Astrocyte of the spinal cord (primary cell): Measurements from ENCODE around the gene HOXD3.

ENCODE experiments used
- DNase-seq: peaks from one replicate; pipeline ENCODE4 v3.0.0; 2011; ENCODE audit warnings: low read depth, low spot score
- H3K4me3 ChIP-seq: 2 replicates; pipeline ENCODE4 v1.5.1; 2011; ENCODE audit warnings: low read depth, mild to moderate bottlenecking, low read length, moderate library complexity
- in situ Hi-C: cut with HindIII; loops from 2 replicates; pipeline ENCODE4 v1.10.0; 2017; ENCODE audit warnings: low sequenced_read_pairs
- TF ChIP-seq, protein P1 (sequence below): IDR thresholded peaks from 2 replicates; pipeline ENCODE4 v1.5.1; 2012; ENCODE audit warnings: low read depth, mild to moderate bottlenecking, low read length, inconsistent platforms

HOXD3 gene

DNA sequence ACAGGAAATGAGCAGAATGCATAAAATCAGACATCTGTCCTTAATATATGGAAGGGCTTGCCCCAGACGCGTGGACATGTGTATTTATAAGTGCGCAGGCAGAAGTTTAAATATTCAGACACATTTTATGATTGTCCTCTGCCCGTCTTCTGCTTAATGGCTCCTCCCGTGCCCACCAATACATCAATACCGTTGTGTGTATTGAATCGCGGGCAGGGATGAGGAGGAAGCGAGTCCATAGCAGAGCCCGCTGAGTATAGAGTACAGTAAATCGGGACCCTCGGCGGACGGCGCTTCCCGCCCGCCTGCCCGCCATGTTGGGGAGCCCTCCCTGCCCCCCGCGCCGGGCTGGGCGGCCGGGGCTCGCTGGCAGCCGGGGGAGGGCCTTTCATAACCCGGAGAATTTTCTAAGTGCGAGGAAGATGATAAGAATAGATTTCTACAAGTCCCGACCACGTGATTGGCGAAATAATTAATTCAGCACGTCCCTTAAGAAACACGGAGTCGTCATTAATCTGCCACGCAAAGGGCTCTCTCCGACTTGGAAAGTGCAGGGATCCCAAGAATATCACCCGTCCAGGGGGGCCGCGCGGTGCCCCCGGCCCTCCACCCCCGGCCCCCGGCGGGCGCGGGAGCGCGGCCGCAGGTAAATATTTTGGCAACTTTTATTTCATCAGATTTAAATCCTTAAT is at the start of gene HOXD3:
TSS of gene HOXD3 (plus strand) at position 501 of the 692 bp plus-strand sequence. CDS start 11,808 bp downstream, outside the sequence.
- peak within 1 kb of the TSS; percentile 32 for H3K4me3 ChIP-seq
- TF ChIP-seq, protein P1, sequence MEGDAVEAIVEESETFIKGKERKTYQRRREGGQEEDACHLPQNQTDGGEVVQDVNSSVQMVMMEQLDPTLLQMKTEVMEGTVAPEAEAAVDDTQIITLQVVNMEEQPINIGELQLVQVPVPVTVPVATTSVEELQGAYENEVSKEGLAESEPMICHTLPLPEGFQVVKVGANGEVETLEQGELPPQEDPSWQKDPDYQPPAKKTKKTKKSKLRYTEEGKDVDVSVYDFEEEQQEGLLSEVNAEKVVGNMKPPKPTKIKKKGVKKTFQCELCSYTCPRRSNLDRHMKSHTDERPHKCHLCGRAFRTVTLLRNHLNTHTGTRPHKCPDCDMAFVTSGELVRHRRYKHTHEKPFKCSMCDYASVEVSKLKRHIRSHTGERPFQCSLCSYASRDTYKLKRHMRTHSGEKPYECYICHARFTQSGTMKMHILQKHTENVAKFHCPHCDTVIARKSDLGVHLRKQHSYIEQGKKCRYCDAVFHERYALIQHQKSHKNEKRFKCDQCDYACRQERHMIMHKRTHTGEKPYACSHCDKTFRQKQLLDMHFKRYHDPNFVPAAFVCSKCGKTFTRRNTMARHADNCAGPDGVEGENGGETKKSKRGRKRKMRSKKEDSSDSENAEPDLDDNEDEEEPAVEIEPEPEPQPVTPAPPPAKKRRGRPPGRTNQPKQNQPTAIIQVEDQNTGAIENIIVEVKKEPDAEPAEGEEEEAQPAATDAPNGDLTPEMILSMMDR, result no peak
- in situ Hi-C loops, result no loop called here
- no peak for DNase-seq

DNA sequence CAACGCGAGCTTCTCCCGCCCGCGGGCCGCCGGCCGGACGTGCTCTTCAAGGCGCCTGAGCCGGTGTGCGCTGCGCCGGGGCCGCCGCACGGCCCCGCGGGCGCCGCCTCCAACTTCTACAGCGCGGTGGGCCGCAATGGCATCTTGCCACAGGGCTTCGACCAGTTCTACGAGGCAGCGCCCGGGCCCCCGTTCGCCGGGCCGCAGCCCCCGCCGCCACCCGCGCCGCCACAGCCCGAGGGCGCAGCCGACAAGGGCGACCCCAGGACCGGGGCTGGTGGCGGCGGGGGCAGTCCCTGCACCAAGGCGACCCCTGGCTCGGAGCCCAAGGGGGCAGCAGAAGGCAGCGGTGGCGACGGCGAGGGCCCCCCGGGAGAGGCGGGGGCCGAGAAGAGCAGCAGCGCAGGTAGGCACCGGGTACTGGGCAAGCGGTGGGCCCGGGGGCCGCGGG is 49.4 kb upstream of the HOXD3 start:
- no peak overlapping the region for H3K4me3 ChIP-seq
- TF ChIP-seq, protein P1, result no peak
- in situ Hi-C loops, result no loop called here
- no peak for DNase-seq

DNA sequence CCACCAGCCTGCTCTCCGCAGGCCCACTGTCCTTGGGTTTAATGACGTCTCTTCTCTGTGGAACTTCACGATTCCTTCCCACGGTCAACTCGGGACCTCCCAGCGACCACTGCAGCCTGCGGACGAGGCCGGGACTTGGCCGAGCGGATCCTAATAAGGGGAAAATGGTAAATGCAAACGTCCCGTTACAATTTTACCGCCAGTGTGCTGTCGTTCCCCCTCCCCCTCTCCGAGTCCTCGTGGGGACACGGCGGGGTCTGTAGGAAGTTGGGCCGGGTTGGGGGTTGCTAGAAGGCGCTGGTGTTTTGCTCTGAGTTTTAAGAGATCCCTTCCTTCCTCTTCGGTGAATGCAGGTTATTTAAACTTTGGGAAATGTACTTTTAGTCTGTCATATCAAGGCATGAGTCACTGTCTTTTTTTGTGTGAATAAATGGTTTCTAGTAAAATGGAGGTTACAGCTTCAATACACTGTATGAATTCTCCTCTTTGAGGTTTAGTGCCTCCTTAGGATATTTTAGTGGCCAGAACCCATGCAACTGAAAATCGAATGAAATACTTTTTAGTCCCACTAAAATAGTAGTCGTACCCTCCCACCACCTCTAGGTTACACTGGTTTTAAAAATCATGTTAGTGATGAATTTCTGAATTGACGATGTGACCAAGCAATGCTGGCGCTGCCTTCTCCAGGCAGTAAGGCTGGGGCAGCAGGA is 47.8 kb upstream of the HOXD3 start:
- TF ChIP-seq, protein P1, result no peak
- no peak overlapping the region for H3K4me3 ChIP-seq
- in situ Hi-C loops, result no loop called here
- DNase-seq, result no peak

DNA sequence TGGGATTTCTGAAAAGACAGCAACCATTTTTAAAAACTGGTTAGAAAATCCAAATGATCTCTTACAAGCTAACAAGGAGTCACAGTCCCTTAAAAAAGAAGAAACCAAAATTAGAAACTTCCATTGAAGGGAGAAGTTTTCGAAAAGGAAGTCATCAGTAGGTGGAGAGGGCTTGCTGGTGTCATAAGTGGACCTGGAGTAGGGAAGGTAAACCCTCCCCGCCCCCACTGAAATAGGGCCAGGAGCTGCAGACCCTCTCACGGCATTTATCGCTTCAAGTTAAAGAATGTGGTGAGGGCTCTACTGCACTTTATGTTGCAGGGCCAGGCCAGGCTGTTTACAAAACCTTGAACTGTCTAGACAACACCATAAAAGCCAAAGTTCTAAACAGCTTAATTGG is 47.2 kb upstream of the HOXD3 start:
- TF ChIP-seq, protein P1, result no peak

DNA sequence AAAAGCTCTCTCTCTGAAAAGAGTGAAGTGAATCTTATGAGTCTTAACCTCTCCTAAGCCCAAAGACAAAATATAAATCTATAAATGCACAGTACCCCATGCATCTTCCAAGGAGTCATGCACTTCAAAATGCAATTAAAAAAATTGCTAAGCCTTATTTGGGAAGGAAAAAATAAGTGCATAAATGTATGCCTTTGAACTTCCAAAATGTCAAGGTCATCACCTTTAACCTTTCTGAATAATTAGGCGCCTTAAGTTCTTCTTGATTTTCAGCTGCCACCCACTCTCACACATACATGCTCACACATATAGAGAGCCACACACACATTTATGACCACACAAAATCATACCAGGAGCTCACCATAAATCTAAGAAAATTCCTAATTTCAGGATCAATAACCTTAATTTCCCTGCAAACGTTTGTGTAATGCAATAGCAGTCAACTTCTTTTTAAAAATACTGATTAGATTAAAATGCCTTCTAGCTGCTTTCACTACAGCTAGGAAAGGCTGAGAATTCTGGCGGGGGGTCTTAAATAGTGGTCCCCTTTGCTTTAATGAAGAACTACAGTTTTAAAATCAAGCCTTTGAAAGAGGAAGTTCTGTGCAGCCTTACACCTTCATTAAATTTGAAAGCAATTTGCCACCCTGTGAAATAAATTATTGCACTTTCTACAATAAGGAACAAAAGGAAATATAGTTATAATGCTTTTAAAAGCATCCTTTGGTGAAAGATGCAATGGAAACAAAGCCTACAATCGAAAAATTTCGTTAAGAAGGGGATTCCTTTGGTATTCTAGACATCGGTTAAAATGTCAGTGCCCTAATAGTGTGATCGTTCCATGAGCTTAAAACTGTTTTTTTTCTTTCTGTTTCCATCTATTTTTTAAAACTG is 46.4 kb upstream of the HOXD3 start:
- DNase-seq, result no peak
- in situ Hi-C loops, result no loop called here
- no peak overlapping the region for H3K4me3 ChIP-seq
- TF ChIP-seq, protein P1, result no peak

More for the DNA sequence above, 47.2 kb upstream of the HOXD3 start:
- DNase-seq, result no peak
- no peak overlapping the region for H3K4me3 ChIP-seq
- in situ Hi-C loops, result no loop called here

DNA sequence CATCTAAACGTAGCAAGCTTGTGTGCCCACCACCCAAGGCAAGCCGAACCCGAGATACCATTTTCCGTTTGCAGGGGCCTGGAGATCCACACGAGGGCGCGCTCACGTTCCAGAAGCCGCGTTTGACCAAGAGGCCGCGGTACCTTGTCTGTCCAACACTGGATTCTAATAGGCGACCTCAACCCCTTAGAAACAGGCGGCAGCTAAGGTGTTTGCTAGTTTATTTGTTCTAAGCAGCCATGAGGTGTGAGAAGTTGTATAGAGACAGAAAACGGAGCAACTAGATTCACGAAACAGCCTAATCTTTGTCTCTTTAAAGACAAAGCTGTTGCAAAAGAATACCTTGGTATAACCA is 45.8 kb upstream of the HOXD3 start:
- peak; percentile 62 for DNase-seq
- in situ Hi-C loops, result no loop called here
- H3K4me3 ChIP-seq, result no peak overlapping the region

More for the DNA sequence above, 45.8 kb upstream of the HOXD3 start:
- TF ChIP-seq, protein P1, result peak; percentile 83
